Activated T-cell treated with anti-CD3 and anti-CD28 coated beads, Interleukin-2, amount 50 U/mL, for 24 hours (primary cell): ENCODE data around the gene ZNF189.
A peak's percentile ranks its signal among the peaks of the same experiment; 100 is the strongest.

Experiments
- DNase-seq: peaks from one replicate; pipeline ENCODE4 v3.0.0-alpha.2; 2020
- H3K27ac Mint-ChIP-seq: 2 replicates; pipeline ENCODE4 v1.8.0; 2020; ENCODE audit warnings: mild to moderate bottlenecking, mixed read lengths
- H3K27me3 Mint-ChIP-seq: 2 replicates; pipeline ENCODE4 v1.8.0; 2020; ENCODE audit warnings: mixed read lengths
- H3K36me3 Mint-ChIP-seq: 2 replicates; pipeline ENCODE4 v1.8.0; 2020; ENCODE audit warnings: low read depth, mixed read lengths
- H3K4me1 Mint-ChIP-seq: 2 replicates; pipeline ENCODE4 v1.8.0; 2020; ENCODE audit warnings: low read depth, mixed read lengths
- H3K4me3 Mint-ChIP-seq: 2 replicates; pipeline ENCODE4 v1.8.0; 2020; ENCODE audit warnings: mild to moderate bottlenecking, moderate library complexity, mixed read lengths
- H3K9me3 Mint-ChIP-seq: 2 replicates; pipeline ENCODE4 v1.8.0; 2020; ENCODE audit warnings: mixed read lengths

ZNF189 gene

DNA sequence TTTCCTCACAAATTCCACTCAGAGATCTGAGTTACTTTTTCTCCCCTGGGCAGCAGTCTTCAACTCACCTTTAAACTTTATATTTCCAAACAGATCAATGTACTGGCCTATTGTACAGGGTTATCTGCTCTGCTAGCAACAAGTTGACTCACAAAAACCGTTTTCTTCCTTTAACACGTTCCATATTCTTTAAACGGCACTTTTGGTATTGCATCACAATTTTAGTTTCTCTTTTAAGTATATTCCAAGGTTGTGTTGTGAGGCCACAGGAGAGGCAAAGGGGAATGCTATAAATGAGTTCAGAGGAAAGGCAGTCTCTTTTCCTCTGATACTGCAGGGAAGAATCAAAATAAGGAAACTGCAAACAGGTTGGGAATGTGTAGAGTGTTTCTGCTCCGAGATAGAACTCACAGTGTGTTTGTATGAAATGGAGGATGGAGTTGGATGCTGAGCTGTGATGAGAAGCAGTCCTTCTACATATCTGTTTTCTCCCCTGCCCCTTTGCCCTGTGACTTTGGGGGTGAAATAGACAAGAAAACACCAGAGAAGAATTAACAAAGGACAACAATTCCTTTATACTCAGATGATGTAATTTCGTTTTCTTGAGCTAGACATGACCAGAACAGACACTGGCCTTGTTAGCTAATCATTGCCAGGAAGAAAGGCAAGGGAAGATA, 46.8 kb downstream of the ZNF189 start:
- no peaks in the 10 kb centered on the region for H3K36me3 Mint-ChIP-seq
- no peak overlapping the region for H3K27ac Mint-ChIP-seq
- DNase-seq: no peak
- H3K4me3 Mint-ChIP-seq: no peak overlapping the region
- H3K4me1 Mint-ChIP-seq: peaks cover 9% of the 10 kb centered on the region
- no peaks in the 10 kb centered on the region for H3K9me3 Mint-ChIP-seq
- peaks cover 69% of the 10 kb centered on the region for H3K27me3 Mint-ChIP-seq

DNA sequence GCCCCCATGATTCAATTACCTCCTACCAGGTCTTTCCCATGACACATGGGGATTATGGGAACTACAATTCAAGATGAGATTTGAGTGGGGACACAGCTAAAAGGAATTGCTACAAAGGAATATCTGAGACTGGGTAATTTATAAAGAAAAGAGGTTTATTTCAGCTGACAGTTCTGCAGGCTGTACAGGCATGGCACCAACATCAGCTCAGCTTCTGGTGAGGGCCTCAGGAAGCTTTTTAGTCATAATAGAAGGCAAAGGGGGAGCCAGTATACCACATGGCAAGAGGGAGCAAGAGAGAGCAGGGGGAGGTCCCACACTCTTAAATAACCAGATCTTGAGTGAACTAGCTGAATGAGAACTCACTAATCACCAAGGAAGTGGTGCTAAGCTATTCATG, 48.1 kb downstream of the ZNF189 start:
- no peak for DNase-seq
- peaks cover 67% of the 10 kb centered on the region for H3K27me3 Mint-ChIP-seq
- H3K27ac Mint-ChIP-seq: no peak overlapping the region

DNA sequence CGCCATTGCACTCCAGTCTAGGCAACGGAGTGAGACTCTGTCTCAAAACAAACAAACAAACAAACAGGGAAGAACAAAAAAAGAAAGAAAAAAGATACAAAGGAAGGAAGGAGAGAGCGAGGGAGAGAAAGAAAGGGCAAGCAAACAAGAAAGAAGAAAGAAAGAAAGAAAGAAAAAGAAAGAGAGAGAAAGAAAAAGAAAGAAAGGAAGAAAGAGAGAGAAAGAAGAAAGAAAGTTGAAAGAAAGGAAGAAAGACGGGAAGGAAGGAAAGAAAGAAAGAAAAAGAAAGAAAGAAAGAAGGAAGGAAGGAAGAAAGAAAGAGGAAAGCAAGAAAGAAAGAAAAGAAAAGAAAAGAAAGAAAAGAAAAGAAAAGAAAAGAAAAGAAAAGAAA, 50.0 kb downstream of the ZNF189 start:
- DNase-seq: no peak
- peaks cover 9% of the 10 kb centered on the region for H3K4me1 Mint-ChIP-seq
- H3K9me3 Mint-ChIP-seq: no peaks in the 10 kb centered on the region
- H3K27ac Mint-ChIP-seq: no peak overlapping the region
- no peaks in the 10 kb centered on the region for H3K36me3 Mint-ChIP-seq
- peaks cover 73% of the 10 kb centered on the region for H3K27me3 Mint-ChIP-seq
- H3K4me3 Mint-ChIP-seq: peak overlapping the region; percentile 61

More for the DNA sequence above, 48.1 kb downstream of the ZNF189 start:
- Mint-ChIP-seq H3K36me3 (no peaks in the 10 kb centered on the region), H3K9me3 (no peaks in the 10 kb centered on the region), H3K4me1 (peaks cover 9% of the 10 kb centered on the region), H3K4me3 (no peak overlapping the region)

DNA sequence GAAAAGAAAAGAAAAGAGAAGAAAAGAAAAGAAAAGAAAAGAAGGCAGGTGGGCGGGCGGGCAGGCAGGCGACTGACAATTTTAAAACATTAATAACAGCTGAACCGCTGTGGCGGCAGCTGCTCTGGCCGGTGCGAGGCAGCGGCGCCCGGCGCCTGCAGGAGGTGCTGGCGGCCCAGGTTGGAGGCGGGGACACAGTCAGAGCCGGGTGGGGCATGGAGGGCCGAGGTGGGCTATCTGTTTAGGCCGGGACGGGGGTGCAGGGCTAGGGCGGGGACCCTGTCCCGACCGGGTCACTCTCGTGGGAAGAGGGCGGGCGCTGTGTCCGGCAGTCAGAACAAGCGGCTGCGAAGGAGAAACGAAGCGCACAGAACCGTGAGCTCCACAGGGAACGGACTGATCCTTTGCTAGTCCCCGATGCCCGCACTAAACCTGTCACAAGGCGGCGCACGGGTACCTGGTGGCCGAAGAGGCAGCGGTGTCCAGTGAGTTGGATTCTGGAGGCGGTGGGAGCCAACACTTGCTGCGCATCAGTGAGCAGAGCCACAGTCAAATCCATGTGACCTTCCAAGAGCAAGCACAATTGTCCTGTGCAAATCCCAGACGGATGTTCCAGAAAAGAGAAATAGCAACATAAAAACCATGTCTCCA, 50.5 kb downstream of the ZNF189 start:
- H3K9me3 Mint-ChIP-seq: no peaks in the 10 kb centered on the region
- no peaks in the 10 kb centered on the region for H3K36me3 Mint-ChIP-seq
- H3K27me3 Mint-ChIP-seq: peaks cover 70% of the 10 kb centered on the region
- peaks cover 9% of the 10 kb centered on the region for H3K4me1 Mint-ChIP-seq
- peak overlapping the region; percentile 61 for H3K4me3 Mint-ChIP-seq
- H3K27ac Mint-ChIP-seq: no peak overlapping the region
- DNase-seq: peak; percentile 69

DNA sequence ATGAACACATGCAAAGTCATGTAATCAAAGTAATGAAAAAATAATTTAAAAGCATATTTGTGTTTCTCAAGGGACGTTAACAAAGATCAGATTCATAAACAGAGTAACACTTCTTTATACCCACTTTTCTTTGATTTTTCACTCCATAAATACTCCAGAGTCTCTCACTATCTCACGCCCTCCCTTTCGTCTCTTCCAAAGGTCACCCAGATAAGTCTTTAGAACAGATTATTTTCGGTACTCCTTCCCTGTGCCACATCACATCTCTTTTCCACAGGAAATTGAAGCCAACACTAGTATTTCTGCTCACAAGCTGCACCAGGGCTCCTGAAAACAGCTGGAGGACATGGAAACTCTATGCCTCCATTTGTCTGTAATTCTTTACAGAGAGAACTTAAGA, 52.3 kb downstream of the ZNF189 start:
- no peaks in the 10 kb centered on the region for H3K9me3 Mint-ChIP-seq
- H3K4me3 Mint-ChIP-seq: no peak overlapping the region
- no peak for DNase-seq
- peaks cover 9% of the 10 kb centered on the region for H3K4me1 Mint-ChIP-seq
- H3K27me3 Mint-ChIP-seq: peaks cover 59% of the 10 kb centered on the region
- no peak overlapping the region for H3K27ac Mint-ChIP-seq
- no peaks in the 10 kb centered on the region for H3K36me3 Mint-ChIP-seq

DNA sequence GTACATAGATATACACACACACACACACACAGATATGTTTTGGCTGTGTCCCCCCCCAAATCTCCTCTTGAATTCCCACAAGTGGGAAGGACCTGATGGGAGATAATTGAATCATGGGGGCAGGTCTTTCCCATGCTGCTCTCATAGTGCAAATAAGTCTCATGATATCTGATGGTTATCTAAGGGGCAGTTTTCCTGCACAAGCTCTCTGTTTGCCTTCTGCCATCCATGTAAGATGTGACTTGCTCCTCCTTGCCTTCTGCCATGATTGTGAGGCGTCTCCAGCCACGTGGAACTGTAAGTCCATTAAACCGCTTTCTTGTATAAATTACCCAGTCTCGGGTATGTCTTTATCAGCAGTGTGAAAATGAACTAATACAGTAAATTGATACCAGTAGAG, 52.8 kb downstream of the ZNF189 start:
- no peak for DNase-seq
- Mint-ChIP-seq H3K4me3 (no peak overlapping the region), H3K9me3 (no peaks in the 10 kb centered on the region), H3K4me1 (peaks cover 9% of the 10 kb centered on the region), H3K27ac (no peak overlapping the region), H3K36me3 (no peaks in the 10 kb centered on the region), H3K27me3 (peaks cover 55% of the 10 kb centered on the region)

DNA sequence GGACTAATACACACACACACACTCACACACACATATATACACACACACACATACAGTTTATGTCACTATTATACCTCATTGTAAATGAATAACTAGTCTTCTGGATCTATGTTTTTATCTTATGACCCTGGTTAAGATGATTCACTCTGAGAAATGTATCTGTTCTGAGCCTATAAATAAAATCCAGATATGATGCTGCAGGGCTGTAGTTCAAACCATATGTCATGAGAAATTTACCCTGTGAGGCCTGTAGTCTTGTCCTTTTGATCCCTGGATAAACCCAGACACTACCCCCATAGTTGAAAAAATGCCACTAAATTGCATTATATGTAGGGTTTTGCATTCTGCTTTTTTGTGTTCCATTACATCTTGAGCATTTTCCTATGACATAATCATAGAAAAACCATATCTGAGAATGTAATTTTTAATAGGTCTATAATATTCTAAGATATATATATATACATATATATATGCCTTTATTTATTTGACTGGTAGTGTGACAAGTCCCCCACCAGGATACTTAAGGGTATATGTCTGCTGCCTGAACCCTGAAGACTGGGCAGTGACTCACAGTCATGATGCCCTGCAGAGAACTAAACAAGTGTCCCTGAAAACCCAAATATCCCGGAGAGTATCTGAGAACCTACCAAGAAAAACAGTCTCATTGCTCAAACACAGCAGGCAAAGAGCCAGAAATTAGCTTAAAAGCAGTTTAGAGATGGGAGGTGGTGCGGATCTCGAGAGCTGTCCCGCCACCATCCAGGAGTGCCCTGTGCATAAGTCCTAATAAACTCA, 55.3 kb downstream of the ZNF189 start:
- Mint-ChIP-seq H3K36me3 (no peaks in the 10 kb centered on the region), H3K4me1 (peaks cover 5% of the 10 kb centered on the region), H3K4me3 (no peak overlapping the region), H3K27me3 (peaks cover 43% of the 10 kb centered on the region), H3K27ac (no peak overlapping the region), H3K9me3 (no peaks in the 10 kb centered on the region)
- no peak for DNase-seq

DNA sequence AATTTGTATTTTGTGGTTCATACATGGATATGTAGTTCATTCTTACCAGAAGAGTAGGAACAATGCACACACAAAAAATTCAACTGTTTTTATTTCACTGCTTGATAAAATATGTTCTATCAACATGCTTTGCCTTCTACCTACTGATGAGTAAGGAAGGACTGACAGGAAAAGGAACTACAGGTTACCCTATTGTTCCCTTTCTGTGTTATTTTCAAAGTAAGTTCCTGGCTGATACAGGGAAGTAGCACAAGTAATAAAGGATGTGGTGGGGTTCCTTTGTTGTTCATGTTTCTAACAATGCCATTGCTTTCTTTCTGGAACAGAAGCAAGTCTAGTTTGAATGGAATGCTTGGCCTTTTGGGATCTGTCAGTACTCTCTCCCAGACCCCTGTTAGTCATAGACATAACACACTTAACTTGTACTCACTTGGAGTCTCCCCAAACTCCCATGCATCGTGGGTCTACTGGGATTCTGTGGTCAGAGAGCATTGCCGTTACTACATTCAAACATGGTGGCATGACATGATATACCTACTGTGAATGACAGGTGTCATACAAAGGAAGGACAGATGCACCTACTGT, 57.1 kb downstream of the ZNF189 start:
- H3K27me3 Mint-ChIP-seq: peaks cover 39% of the 10 kb centered on the region
- no peak overlapping the region for H3K4me3 Mint-ChIP-seq
- no peaks in the 10 kb centered on the region for H3K4me1 Mint-ChIP-seq
- DNase-seq: no peak
- H3K9me3 Mint-ChIP-seq: no peaks in the 10 kb centered on the region
- H3K36me3 Mint-ChIP-seq: no peaks in the 10 kb centered on the region
- H3K27ac Mint-ChIP-seq: no peak overlapping the region

DNA sequence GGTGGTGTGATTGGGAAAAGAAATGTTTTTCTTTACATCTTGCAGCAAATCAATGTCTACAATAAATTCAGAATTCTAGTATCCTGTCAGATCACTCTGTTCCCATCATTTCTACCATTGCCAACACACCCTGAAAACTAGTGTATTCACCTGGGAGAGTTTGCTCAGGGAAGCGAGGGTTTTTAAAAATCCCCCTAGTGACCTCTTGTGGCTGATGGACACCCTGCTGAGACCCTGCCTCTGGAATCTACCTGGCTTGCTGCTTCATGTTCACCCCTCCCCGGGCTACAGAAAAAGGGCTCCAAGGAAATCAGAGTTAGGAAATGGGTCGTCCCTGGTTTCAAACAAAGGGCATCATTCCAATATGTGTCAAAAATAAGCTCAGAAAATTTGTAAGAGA, 58.4 kb downstream of the ZNF189 start:
- H3K4me3 Mint-ChIP-seq: no peak overlapping the region
- H3K27me3 Mint-ChIP-seq: peaks cover 34% of the 10 kb centered on the region
- no peaks in the 10 kb centered on the region for H3K4me1 Mint-ChIP-seq
- no peaks in the 10 kb centered on the region for H3K9me3 Mint-ChIP-seq
- no peaks in the 10 kb centered on the region for H3K36me3 Mint-ChIP-seq
- DNase-seq: no peak
- no peak overlapping the region for H3K27ac Mint-ChIP-seq

DNA sequence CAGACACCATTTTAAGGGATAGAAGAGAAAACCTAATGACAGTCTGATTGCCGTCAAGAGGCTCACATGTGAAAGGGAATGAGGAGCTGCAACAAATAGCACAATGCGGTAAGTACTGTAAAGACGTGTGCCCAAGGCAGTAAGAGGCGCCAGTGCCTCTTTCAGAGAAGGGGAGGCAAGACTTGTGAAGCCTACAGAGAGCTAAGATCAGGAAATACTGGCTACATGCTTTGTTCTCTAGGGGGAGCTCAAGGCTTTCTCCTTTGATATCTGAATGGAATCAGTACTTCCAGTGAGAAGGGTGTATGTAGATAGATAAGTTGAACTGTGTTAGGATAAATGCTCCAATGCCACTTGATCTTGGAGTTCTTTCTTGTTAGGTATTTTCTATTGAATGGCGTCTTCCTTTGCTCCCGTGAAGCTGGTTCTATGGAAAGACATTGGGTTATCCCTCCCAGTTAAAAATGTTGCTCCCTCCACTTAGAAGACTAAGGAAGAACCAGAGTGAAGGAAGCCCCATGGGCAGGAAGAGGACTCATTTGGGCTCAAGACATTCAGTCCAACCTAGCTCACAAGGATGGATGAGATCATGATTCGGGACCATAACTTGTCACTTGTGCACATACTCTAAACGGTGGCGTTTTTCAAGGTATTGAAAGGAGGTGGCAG, 60.4 kb downstream of the ZNF189 start:
- Mint-ChIP-seq H3K27ac (no peak overlapping the region), H3K36me3 (no peaks in the 10 kb centered on the region), H3K9me3 (no peaks in the 10 kb centered on the region), H3K4me3 (no peak overlapping the region), H3K27me3 (peaks cover 29% of the 10 kb centered on the region), H3K4me1 (no peaks in the 10 kb centered on the region)
- no peak for DNase-seq
